HTERT RPE-1 (cell line): ENCODE data around the gene STRBP.
"Not testable (repeated sequence)": the region's sequence is repeated elsewhere in the genome, so short reads cannot be mapped to it uniquely, and the experiment has no call there.

ENCODE experiments used
- in situ Hi-C: fragments of 300-500 bp; cut with MboI; formaldehyde crosslinking; loops from 4 replicates; pipeline ENCODE4 v1.14.3; 2020; ENCODE audit warnings: low sequenced_read_pairs

STRBP gene

GRCh38 chr9:123251324-123251723 is 17.1 kb downstream of the STRBP start:
- in situ Hi-C loops: no loop called here

GRCh38 chr9:123250504-123250903 is 17.9 kb downstream of the STRBP start:
- in situ Hi-C loops: no loop called here

GRCh38 chr9:123249162-123249561 is 19.2 kb downstream of the STRBP start:
- in situ Hi-C loops: not testable (repeated sequence)

- in situ Hi-C loops: no loop called here
Observed at GRCh38 chr9:123248630-123249029, 19.8 kb downstream of the STRBP start.

- in situ Hi-C loops: no loop called here
Observed at GRCh38 chr9:123246534-123246933, 21.9 kb downstream of the STRBP start.

GRCh38 chr9:123239726-123240125 is 28.7 kb downstream of the STRBP start:
- in situ Hi-C loops: no loop called here

- in situ Hi-C loops: no loop called here
Observed at GRCh38 chr9:123238365-123238764, 30.0 kb downstream of the STRBP start.

GRCh38 chr9:123237220-123237619 is 31.2 kb downstream of the STRBP start:
- in situ Hi-C loops: no loop called here

GRCh38 chr9:123235448-123235847 is 32.9 kb downstream of the STRBP start:
- in situ Hi-C loops: no loop called here

- in situ Hi-C loops: no loop called here
Observed at GRCh38 chr9:123234853-123235252, 33.5 kb downstream of the STRBP start.

GRCh38 chr9:123232332-123232731 is 36.1 kb downstream of the STRBP start:
- in situ Hi-C loops: no loop called here

GRCh38 chr9:123231421-123231820 is 37.0 kb downstream of the STRBP start:
- in situ Hi-C loops: no loop called here

- in situ Hi-C loops: no loop called here
Observed at GRCh38 chr9:123228967-123229366, 39.4 kb downstream of the STRBP start.

GRCh38 chr9:123225995-123226394 is 42.4 kb downstream of the STRBP start:
- in situ Hi-C loops: no loop called here

GRCh38 chr9:123225374-123225813 is 43.0 kb downstream of the STRBP start:
- in situ Hi-C loops: no loop called here

GRCh38 chr9:123220127-123220526 is 48.3 kb downstream of the STRBP start:
- in situ Hi-C loops: no loop called here

- in situ Hi-C loops: no loop called here
Observed at GRCh38 chr9:123218831-123219230, 49.6 kb downstream of the STRBP start.

- in situ Hi-C loops: no loop called here
Observed at GRCh38 chr9:123217128-123217654, 51.2 kb downstream of the STRBP start.

- in situ Hi-C loops: no loop called here
Observed at GRCh38 chr9:123216251-123216797, 52.1 kb downstream of the STRBP start.

- in situ Hi-C loops: no loop called here
Observed at GRCh38 chr9:123211081-123211480, 57.3 kb downstream of the STRBP start.

- in situ Hi-C loops: no loop called here
Observed at GRCh38 chr9:123208626-123209174, 59.7 kb downstream of the STRBP start.

GRCh38 chr9:123206065-123206464 is 62.3 kb downstream of the STRBP start:
- in situ Hi-C loops: no loop called here

- in situ Hi-C loops: no loop called here
Observed at GRCh38 chr9:123201083-123201482, 67.3 kb downstream of the STRBP start.
